Activated naive CD4-positive, alpha-beta T cell treated with anti-CD3 and anti-CD28 coated beads, Interleukin-2, amount 50 U/mL, for 24 hours (primary cell): ENCODE results near the gene EFEMP2.
A peak's percentile ranks its signal among the peaks of the same experiment; 100 is the strongest.

Experiments
- H3K27ac Mint-ChIP-seq: one replicate; pipeline ENCODE4 v1.8.0; 2021; ENCODE audit warnings: mild to moderate bottlenecking, mixed read lengths
- H3K27me3 Mint-ChIP-seq: one replicate; pipeline ENCODE4 v1.8.0; 2021; ENCODE audit warnings: mixed read lengths
- H3K36me3 Mint-ChIP-seq: one replicate; pipeline ENCODE4 v1.8.0; 2021; ENCODE audit warnings: mixed read lengths
- H3K4me1 Mint-ChIP-seq: one replicate; pipeline ENCODE4 v1.8.0; 2021; ENCODE audit warnings: mixed read lengths
- H3K4me3 Mint-ChIP-seq: one replicate; pipeline ENCODE4 v1.8.0; 2021; ENCODE audit warnings: mild to moderate bottlenecking, mixed read lengths
- H3K9me3 Mint-ChIP-seq: one replicate; pipeline ENCODE4 v1.8.0; 2021; ENCODE audit warnings: mixed read lengths

The EFEMP2 gene

DNA sequence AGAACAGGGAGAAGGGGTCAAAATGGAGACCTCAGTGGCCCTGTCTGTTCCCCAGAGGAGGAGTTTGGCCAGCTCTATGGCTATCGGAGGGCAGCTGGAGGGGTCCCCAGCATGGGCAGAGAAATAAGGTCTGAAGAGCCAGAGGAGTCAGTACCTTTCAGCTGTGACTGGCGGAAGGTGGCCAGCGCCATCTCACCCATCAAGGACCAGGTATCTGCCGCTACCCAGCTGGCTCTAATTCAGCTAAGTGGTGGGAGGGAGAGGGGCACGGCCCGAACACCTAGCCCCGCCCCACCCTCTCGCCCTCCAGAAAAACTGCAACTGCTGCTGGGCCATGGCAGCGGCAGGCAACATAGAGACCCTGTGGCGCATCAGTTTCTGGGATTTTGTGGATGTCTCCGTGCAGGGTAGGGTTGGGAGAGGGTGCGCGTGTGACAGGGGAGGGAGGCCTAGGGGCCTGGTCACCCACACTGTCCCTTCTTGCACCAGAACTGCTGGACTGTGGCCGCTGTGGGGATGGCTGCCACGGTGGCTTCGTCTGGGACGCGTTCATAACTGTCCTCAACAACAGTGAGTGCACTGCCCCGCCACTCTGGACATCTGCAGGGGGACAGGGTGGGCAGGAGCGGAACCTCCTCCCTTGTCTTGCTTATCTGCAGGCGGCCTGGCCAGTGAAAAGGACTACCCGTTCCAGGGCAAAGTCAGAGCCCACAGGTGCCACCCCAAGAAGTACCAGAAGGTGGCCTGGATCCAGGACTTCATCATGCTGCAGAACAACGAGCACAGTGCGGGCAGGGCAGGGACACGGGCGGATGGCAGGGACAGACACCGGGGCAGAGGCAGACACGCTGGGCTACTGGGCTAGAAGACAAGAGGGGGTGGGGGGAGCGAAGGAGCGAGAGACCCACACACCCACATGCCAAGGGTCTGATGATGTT lies 9.8 kb upstream of the EFEMP2 start:
- peaks cover 4% of the 10 kb centered on the region for H3K36me3 Mint-ChIP-seq
- H3K27ac Mint-ChIP-seq = no peak overlapping the region
- H3K4me3 Mint-ChIP-seq = no peak overlapping the region
- peaks cover 53% of the 10 kb centered on the region for H3K4me1 Mint-ChIP-seq
- H3K27me3 Mint-ChIP-seq = no peaks in the 10 kb centered on the region
- no peaks in the 10 kb centered on the region for H3K9me3 Mint-ChIP-seq

DNA sequence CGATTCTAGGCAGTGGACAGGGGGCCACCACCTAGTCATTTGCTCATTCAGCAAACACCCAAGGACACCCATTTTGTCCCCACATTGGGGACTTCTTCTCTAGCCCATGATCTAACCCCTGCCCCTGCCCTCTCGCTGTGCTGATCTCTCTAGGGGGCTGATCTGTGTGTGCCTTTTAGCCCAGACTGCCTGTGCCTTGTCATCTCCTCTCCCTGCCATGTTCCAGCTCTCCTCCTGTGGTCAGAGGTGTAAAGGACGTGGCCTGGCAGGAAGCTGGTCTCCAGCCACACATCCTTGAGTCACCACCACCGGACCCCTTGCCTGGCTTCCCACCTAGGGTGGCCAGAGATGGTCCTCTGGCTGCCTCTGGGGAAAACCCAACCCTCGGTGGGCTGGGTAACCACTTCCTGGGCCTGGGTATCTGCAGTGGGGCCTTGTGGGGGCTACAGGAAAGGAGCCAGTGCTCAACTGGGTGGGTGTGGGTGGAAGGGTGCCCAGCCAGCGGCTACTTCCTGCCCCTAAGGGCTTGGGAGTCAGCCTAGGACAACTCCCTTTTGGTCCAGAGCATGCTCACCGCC lies 8.3 kb upstream of the EFEMP2 start:
- Mint-ChIP-seq H3K27ac (peak overlapping the region; percentile 82), H3K9me3 (no peaks in the 10 kb centered on the region), H3K27me3 (no peaks in the 10 kb centered on the region), H3K4me3 (peak overlapping the region; percentile 53), H3K4me1 (peaks cover 47% of the 10 kb centered on the region), H3K36me3 (peaks cover 4% of the 10 kb centered on the region)

DNA sequence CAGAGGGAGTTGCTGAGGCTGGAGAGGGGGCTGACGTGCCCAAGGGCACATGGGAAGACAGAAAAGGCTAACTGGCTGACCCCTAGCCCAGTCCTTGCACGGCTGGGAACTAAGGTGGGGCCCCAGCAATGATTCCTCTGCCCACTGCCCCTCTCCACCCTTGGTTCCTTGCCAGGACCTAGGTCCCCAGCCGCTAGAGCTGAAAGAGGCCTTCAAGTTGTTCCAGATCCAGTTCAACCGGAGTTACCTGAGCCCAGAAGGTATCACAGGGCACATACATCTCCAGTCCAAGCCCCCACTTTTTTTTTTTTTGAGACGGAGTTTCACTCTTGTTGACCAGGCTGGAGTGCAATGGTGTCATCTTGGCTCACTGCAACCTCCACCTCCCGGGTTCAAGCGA lies 7.4 kb upstream of the EFEMP2 start:
- H3K9me3 Mint-ChIP-seq = no peaks in the 10 kb centered on the region
- peaks cover 4% of the 10 kb centered on the region for H3K36me3 Mint-ChIP-seq
- H3K27ac Mint-ChIP-seq = peak overlapping the region; percentile 35
- H3K4me1 Mint-ChIP-seq = peaks cover 47% of the 10 kb centered on the region
- H3K27me3 Mint-ChIP-seq = no peaks in the 10 kb centered on the region
- peak overlapping the region; percentile 58 for H3K4me3 Mint-ChIP-seq

- Mint-ChIP-seq H3K27me3 (no peaks in the 10 kb centered on the region), H3K9me3 (no peaks in the 10 kb centered on the region)
Measured at GRCh38 chr11:65879617-65880016, 7.0 kb upstream of the EFEMP2 start, which contains the start of gene CTSW. CTSW (plus strand) TSS chr11:65879837; CDS start chr11:65879855, 18 bp downstream.

DNA sequence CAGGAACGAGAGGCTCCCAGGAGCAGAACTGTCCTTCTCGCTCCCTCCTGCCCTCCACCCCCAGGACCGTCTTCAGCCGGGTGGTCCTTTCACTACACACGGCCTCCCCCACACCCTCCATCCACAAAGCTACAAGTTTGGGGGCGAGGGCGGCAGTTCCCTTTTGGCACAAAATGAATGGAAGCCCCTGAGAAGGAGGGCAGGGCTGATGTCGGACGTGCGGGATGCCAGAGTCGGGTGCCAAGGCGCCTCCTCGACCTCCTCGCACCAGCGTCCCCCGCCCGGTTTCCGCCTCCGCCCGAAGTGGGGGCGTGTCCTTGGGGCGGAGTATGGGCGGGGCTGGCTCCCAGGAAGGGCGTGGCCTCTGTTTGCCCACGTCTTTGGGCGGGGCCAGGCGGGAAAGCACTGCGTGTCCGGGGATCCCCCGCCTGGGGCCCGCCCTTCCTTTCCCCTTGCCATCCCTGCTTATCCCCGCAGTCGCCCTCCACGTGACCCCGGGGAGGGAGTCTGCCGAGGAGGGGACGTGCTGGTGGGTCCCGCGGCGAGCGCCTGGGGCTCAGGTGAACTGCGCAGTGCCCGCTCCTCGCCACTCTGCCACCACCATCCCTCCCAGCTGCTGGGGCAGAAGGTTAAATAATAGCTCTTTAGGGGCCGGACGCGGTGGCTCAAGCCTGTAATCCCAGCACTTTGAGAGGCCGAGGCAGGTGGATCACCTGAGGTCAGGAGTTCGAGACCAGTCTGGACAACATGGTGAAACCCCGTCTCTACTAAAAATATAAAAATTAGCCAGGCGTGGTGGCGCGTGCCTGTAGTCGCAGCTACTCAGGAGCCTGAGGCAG lies 937 bp upstream of the EFEMP2 start:
- Mint-ChIP-seq H3K4me1 (peaks cover 23% of the 10 kb centered on the region), H3K27ac (peak overlapping the region; percentile 91), H3K4me3 (peak overlapping the region; percentile 92), H3K27me3 (no peaks in the 10 kb centered on the region), H3K36me3 (no peaks in the 10 kb centered on the region), H3K9me3 (no peaks in the 10 kb centered on the region)

More at GRCh38 chr11:65879617-65880016, 7.0 kb upstream of the EFEMP2 start, which contains the start of gene CTSW:
- Mint-ChIP-seq H3K4me1 (peaks cover 44% of the 10 kb centered on the region), H3K4me3 (peak within 1 kb of the TSS; percentile 58), H3K27ac (peak within 1 kb of the TSS; percentile 82), H3K36me3 (peaks cover 2% of the 10 kb centered on the region)

GRCh38 chr11:65871811-65872548 lies 620 bp downstream of the EFEMP2 start:
- Mint-ChIP-seq H3K36me3 (no peaks in the 10 kb centered on the region), H3K9me3 (no peaks in the 10 kb centered on the region), H3K27me3 (no peaks in the 10 kb centered on the region), H3K4me3 (peak overlapping the region; percentile 11), H3K27ac (no peak overlapping the region), H3K4me1 (peaks cover 18% of the 10 kb centered on the region)

DNA sequence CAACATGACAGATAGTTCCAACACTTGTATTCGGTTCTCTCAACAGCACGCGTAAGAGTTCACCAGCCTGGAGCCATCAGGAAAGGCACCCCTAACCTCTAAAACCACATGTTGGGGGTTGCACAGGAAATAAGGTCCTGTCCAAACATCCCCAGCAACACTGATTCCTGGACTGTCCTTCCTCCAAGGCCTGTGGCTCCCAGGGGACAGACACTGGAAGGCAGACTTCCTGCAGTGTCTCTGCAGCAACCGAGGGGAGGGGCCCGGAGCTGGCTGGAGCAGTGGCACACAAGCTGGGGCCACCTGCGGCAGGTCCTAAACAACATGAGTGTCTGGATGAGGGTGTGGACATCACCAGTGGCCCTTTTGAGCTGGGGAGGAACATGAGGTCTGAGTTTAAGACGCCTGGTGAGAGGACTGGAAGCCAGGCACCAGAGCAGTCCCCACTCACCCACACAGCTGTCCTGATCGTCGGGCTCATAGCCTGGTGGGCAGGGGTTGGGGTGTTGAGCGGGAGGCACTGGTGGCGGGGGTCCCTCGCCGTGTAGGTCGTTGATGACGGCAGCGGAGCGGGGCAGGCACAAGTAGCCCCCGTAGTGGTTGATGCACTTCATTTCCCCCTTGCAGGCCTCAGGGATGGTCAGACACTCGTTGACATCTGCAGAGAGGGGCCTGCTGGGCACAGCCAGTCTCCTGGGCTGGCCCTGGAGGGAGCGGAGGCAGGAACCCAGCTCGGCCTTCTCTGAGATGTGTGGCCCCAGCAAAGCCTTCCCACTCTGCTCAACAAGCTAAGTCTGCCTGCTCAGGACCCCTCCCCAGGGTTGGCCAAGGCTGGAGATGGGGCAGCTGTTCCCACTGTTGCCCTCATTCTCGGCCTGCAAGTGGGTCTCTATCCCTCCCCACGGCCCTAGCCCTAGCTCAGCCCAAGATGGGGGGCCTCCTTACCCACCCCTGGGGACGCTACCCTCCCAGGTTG lies 1.6 kb downstream of the EFEMP2 start:
- H3K4me3 Mint-ChIP-seq = peak overlapping the region; percentile 33
- H3K36me3 Mint-ChIP-seq = no peaks in the 10 kb centered on the region
- peaks cover 14% of the 10 kb centered on the region for H3K4me1 Mint-ChIP-seq
- H3K27ac Mint-ChIP-seq = no peak overlapping the region
- H3K9me3 Mint-ChIP-seq = no peaks in the 10 kb centered on the region
- H3K27me3 Mint-ChIP-seq = no peaks in the 10 kb centered on the region

DNA sequence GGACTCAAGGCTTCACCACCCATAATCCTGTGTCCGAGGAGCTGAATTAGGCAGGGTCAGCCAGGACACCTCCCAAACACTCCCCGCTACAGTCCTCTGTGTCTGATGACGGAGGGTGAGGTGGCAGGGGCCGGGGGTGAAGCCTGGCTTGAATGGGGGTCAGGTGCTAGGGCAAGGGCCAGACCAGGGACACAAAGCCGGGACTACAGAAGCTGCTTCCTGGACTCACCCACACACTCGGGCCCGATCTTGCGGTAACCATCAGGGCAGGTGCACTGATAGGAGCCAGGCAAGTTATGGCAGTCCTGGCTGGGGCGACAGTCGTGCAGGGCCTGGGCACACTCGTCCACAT lies 2.3 kb downstream of the EFEMP2 start:
- H3K27ac Mint-ChIP-seq = no peak overlapping the region
- H3K27me3 Mint-ChIP-seq = no peaks in the 10 kb centered on the region
- no peaks in the 10 kb centered on the region for H3K9me3 Mint-ChIP-seq
- no peaks in the 10 kb centered on the region for H3K36me3 Mint-ChIP-seq
- peaks cover 14% of the 10 kb centered on the region for H3K4me1 Mint-ChIP-seq
- peak overlapping the region; percentile 33 for H3K4me3 Mint-ChIP-seq

- H3K27ac Mint-ChIP-seq = peak overlapping the region; percentile 77
- H3K4me3 Mint-ChIP-seq = peak overlapping the region; percentile 15
- H3K9me3 Mint-ChIP-seq = no peaks in the 10 kb centered on the region
- H3K36me3 Mint-ChIP-seq = no peaks in the 10 kb centered on the region
- no peaks in the 10 kb centered on the region for H3K27me3 Mint-ChIP-seq
- peaks cover 14% of the 10 kb centered on the region for H3K4me1 Mint-ChIP-seq
Measured at GRCh38 chr11:65869643-65870306, 2.8 kb downstream of the EFEMP2 start.

DNA sequence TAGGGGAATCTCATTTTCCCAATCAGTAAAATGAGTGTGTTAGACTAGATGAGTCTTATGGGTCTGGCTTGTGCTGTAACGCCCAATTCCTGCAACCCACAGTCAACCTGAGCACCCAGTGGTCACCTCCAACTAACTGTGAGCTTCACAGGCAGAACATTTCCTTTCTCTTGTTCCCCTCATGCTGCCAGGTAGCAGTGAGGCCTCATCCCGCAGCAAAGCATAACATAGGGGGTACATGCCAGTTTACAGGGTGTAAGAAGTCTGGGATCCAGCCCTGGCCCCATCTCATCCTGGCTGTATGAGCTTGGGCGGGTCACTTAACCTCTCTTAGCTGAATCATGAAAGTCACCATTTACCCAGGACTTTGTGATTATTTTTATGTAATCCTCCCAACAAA lies 3.7 kb downstream of the EFEMP2 start:
- no peak overlapping the region for H3K4me3 Mint-ChIP-seq
- no peaks in the 10 kb centered on the region for H3K27me3 Mint-ChIP-seq
- H3K4me1 Mint-ChIP-seq = peaks cover 14% of the 10 kb centered on the region
- H3K27ac Mint-ChIP-seq = no peak overlapping the region
- no peaks in the 10 kb centered on the region for H3K9me3 Mint-ChIP-seq
- H3K36me3 Mint-ChIP-seq = no peaks in the 10 kb centered on the region

- Mint-ChIP-seq H3K4me3 (no peak overlapping the region), H3K36me3 (no peaks in the 10 kb centered on the region), H3K4me1 (peaks cover 10% of the 10 kb centered on the region), H3K27me3 (no peaks in the 10 kb centered on the region), H3K9me3 (no peaks in the 10 kb centered on the region), H3K27ac (no peak overlapping the region)
Measured at GRCh38 chr11:65868076-65868667, 4.4 kb downstream of the EFEMP2 start.

GRCh38 chr11:65867284-65868071 lies 5.1 kb downstream of the EFEMP2 start:
- Mint-ChIP-seq H3K4me1 (peaks cover 12% of the 10 kb centered on the region), H3K4me3 (no peak overlapping the region), H3K27me3 (no peaks in the 10 kb centered on the region), H3K27ac (peak overlapping the region; percentile 46), H3K9me3 (no peaks in the 10 kb centered on the region), H3K36me3 (peaks cover 4% of the 10 kb centered on the region)
